Activated CD4-positive, alpha-beta T cell treated with anti-CD3 and anti-CD28 coated beads, Interleukin-2, Interleukin-4, amounts not matched to agents 100 ng/mL and 50 ng/mL, durations not matched to agents 16 hours and 8 hours (primary cell): Measurements from ENCODE around the gene SLC19A2.
A peak's percentile ranks its signal among the peaks of the same experiment; 100 is the strongest.
"Not testable (repeated sequence)": the region's sequence is repeated elsewhere in the genome, so short reads cannot be mapped to it uniquely, and the experiment has no call there.

Experiments used
- DNase-seq: peaks from one replicate; pipeline ENCODE4 v3.0.0-alpha.2; 2020; ENCODE audit warnings: low spot score

The SLC19A2 gene

DNA sequence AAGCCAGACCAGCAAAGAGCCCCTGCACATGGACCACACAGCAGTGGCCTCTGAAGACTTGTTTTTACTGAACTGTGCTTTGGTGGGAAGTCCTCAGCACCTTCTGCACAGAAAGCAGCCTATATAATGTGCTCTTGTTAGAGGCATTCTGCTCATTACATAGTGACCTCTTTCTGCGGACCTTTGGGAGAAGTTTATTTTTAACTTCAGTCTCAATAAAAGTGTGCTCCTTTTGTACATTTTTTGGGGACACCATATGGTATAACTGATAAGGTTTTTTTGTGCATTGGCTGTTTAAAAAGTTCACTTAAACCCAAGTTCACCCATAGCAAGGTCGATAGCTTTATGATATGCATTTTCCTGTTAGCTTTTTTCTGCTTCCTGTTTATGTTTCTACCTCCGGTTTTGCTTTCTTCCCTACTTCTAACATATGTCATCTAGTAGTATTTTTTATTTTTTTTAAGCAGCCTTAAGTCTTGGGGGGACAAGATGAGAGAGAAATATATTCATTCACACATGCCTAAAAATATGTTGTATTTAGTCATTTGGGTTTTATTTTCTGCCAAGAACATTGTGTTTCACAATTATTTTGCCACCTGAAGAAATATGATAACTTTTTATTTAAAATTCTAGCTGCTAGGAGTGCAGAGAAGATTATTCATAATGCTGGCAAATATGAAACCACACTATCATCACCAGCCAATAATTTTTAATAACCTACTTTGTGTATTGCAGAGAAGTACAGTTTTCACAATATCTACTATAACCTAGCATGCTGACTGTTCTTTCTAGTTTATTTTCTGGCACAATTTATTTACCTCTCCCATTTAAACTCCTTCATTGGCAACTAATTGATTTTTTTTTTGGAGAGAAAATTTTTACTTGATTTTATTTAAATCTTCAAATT is 22.9 kb upstream of the SLC19A2 start:
- DNase-seq = no peak

GRCh38 chr1:169507413-169507812 is 21.7 kb upstream of the SLC19A2 start:
- no peak for DNase-seq

GRCh38 chr1:169503601-169504000 is 17.9 kb upstream of the SLC19A2 start:
- DNase-seq = not testable (repeated sequence)

DNA sequence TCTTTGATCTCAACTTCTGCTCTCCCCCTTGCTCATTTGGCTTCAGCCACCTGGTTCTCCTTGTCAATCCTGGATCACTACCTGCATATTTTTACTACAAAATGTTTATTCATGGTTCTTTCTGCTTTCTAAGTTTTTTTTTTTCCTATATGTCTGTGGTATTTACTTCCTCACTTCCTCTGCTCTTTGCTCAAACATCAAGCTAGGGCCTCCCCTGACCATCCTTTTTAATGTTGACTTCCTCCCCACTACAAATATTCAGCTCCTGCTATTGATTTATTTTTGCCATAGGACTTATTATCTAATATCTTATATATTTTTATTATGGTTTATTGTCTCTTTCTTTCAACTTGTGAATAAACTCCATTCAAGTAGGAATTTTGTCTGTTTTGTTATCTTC is 14.1 kb upstream of the SLC19A2 start:
- DNase-seq = no peak

GRCh38 chr1:169497317-169497716 is 11.6 kb upstream of the SLC19A2 start:
- DNase-seq = no peak

- no peak for DNase-seq
Measured at GRCh38 chr1:169495916-169496315, 10.2 kb upstream of the SLC19A2 start.

DNA sequence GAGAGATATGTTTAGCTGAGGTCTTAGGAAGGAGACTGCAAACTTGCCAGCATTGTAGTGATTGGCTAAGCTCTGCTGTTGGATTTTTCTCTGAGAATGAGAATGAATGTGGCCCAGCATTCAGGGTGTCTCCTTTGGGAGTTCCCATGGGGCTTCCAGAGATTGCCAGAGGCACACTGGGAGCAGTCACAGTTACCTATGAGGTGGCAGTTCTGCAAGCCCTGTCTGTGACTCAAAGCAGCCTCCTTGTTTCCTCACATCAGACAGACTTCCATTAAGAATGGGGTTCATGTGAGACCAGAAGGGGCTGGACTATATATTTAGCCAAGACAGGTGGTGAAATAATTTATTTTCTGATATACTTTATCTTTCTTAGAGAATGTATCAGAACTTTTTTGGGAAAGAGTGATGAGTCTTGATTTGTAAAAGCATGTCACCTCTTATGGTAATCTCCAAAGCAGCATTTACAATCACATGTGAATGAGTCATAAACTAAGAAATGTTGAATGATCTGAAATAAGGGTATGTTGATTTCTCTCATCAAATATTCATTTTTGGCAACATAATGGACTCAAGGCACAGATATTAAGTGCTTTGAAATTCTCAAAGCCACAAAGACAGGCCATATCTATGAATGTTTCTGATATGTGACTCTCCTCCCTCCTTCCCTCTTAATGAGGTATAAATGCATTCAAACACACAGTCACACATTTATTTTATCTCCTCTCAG is 9.5 kb upstream of the SLC19A2 start:
- DNase-seq = no peak

DNA sequence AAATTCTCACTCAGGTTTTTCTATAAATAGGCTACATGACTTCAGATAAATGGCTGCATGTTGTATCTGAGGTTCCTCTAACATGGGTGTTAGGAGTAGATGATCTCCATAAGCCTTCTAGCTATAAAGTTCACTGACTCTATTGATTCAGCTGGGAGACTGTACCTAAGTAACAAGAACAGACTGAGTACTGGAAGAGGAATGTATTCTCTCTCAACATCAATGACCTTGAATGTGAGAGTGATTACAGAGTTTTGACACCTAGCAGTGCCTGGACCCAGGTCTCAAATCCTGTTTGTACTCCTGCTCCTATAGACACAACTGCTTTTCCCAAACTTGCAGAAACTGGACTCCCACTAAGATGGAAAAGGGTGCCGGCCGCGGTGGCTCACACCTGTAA is 8.6 kb upstream of the SLC19A2 start:
- DNase-seq = no peak

DNA sequence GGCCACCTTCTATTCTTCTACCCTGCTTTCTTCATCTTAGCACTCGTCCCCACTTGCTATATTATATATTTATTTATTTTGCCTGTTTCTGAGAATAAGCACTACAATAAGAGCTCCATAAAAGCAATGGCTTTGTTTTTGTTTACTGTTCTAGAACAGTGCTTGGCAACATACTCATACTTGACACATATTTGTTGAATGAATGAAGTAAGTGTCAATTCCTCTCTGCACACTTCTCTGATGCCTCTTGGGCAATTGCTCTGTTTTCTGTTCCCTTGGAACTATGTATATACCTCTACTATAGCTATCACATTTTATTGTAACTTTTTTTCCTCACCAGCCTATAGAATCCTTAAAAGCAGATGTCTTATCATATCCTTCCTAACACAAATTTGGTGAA is 7.5 kb upstream of the SLC19A2 start:
- no peak for DNase-seq

GRCh38 chr1:169491845-169492281 is 6.1 kb upstream of the SLC19A2 start:
- peak; percentile 88 for DNase-seq

- DNase-seq = no peak
Measured at GRCh38 chr1:169488157-169488556, 2.4 kb upstream of the SLC19A2 start.

DNA sequence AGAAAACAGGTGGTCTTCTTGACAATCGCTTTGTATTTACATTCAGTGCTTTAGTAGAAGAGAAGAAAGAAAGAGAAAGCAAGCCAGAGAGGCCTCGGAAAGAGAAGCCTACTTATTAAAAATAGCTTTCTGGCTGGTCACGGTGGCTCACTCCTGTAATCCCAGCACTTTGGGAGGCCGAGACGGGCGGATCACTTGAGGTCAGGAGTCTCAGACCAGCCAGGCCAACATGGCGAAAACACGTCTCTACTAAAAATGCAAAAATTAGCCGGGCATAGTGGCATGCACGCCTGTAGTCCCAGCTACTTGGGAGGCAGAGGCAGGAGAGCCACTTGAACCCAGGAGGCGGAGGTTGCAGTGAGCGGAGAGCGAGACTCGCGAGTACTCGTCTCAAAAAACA is 1.8 kb upstream of the SLC19A2 start:
- DNase-seq = no peak

DNA sequence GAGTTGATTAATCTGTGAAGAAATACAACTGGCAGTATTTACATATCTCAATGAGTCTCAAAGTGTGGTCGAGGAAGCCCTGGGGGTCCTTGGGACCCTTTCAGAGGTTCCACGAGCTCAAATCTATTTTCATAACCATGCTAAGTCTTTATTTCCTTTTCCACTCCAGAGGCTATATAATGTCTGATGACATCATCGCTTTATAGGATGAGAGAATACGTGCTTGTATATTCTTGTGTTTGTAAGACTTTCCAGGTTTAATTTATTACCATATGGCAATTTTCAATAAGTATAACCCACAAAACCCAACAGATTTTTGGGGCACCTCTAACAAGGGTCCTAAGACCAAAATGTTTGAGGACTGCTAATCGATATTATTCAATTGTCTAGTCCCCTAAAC is 1.4 kb upstream of the SLC19A2 start:
- no peak for DNase-seq

GRCh38 chr1:169486281-169487051 is 722 bp upstream of the SLC19A2 start:
- no peak for DNase-seq

DNA sequence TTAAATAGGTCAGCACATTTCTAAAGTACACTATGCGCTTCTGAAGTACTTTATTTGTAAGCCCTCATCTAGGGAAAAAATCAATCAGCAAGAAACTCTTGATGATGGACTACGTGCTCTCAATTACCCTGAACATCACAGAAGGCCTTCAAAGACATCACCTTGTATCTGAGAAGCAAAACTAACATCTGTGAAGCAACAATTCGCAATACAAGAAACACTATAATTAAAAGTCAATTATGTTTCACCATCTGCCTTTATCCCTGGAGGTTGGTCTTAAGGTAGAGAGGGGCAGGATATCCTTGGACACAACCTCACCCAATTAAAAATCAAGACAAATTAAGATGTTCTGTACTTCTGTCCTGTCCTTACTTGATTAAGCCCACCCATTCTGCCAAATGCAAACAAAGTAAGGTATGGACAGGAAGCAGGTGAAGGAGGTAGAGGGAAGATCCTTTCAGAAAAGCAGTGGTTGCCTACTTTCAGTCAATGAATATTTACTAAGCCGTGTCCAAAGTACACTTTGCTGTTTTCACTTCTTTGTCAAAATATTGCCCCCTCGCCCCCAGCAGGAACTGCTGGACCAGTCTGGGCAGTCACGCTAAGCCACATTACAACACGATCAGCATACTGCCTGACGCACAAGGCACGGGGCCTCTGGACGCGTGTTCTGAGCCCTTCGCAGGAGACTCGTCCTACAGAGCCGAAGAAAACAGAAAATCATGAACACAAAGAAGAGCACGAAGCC is 887 bp downstream of the SLC19A2 start:
- DNase-seq = peak; percentile 36

GRCh38 chr1:169484101-169484500 is 1.6 kb downstream of the SLC19A2 start:
- no peak for DNase-seq

- DNase-seq = no peak
Measured at GRCh38 chr1:169483500-169483966, 2.2 kb downstream of the SLC19A2 start.

- no peak for DNase-seq
Measured at GRCh38 chr1:169479363-169480066, 6.2 kb downstream of the SLC19A2 start.

DNA sequence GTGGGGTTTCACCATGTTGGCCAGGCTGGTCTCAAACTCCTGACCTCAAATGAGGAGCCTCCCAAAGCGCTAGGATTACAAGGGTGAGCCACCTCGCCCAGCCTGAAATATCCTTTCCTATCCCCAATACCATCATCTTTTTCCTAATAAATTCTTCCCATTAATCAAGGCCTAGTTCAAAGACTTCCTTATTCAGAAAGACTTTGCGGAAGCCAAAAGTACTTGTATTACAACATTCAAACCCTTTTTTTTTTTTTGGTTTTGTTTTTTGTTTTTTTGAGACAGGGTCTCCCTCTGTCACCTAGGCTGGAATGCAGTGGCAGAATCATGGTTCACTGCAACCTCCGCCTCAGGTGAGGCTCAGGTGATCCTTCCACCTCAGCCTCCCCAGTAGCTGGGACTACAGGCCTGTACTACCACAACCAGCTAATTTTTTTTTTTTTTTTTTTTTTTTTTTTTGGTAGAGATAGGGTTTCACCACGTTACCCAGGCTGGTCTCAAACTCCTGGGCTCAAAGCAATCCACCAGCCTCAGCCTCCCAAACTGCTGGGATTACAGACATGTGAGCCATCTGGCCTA is 7.6 kb downstream of the SLC19A2 start:
- no peak for DNase-seq

DNA sequence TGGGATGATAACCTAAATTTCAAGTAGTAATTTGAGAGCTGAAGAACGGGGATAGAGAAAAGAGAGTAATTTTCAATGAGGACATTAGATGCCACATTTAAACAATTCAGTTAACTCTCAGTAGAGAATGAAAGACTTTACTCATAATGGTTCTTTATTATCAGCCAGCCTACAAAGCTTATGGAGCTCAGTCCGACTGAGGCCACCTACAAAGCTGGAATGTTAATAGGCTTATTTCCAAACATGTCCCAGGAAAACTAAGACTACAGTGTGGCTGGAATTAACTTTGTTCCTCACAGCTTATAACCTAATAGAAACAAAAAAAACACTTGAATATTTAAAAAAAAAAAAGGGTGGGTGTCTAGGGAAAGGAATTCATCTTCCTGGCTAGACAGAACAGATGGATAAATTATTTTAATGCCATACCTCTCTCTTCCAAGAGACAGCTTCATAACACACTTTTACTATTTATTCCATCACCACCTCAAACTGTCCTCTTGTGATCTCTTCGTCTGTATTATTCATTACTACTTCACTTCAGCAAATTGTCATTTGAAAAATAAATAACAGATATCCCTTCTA is 9.8 kb downstream of the SLC19A2 start:
- DNase-seq = no peak
